Liver (tissue), 9 donors: ENCODE measurements around the gene RCOR1. TPM values are rescaled to one million over a fixed set of nuclear protein-coding genes. Genes with fewer than 3 reads are reported as not detected.

Source experiments
- DNase-seq: peaks from one replicate; pipeline ENCODE4 v3.0.0-alpha.2; 2017; ENCODE audit warnings: low spot score
- H3K27ac ChIP-seq, 2 donors: one replicate each; pipeline ENCODE4 v1.7.0; 2013; ENCODE audit warnings: inconsistent platforms in 2 of 2, low read length in 2 of 2, control low read depth in 1 of 2, low read depth in 1 of 2, mild to moderate bottlenecking in 1 of 2
- H3K27me3 ChIP-seq, 4 donors: one replicate each; pipeline versions ENCODE4 v1.6.1 to v1.7.0; 2013; ENCODE audit warnings: low read length in 3 of 4, inconsistent platforms in 1 of 4, mild to moderate bottlenecking in 1 of 4, moderate library complexity in 1 of 4; ENCODE audit not compliant: control insufficient read depth in 4 of 4, insufficient read depth in 4 of 4
- H3K36me3 ChIP-seq, 4 donors: one replicate each; pipeline versions ENCODE4 v1.6.1 to v1.7.0; 2013; ENCODE audit warnings: low read length in 3 of 4, mild to moderate bottlenecking in 3 of 4, low read depth in 1 of 4, moderate library complexity in 1 of 4; ENCODE audit not compliant: control insufficient read depth in 4 of 4, insufficient read depth in 3 of 4
- H3K4me1 ChIP-seq, 4 donors: one replicate each; pipeline versions ENCODE4 v1.6.1 to v1.7.0; 2013; ENCODE audit warnings: low read length in 3 of 4, mild to moderate bottlenecking in 3 of 4, moderate library complexity in 1 of 4; ENCODE audit not compliant: control insufficient read depth in 4 of 4, insufficient read depth in 4 of 4
- H3K4me3 ChIP-seq, 3 donors: one replicate each; pipeline versions ENCODE4 v1.6.1 to v1.7.0; 2013; ENCODE audit warnings: low read length in 3 of 3, control low read depth in 1 of 3, low read depth in 1 of 3, mild to moderate bottlenecking in 1 of 3
- H3K9ac ChIP-seq, 2 donors: one replicate each; pipeline ENCODE4 v1.7.0; 2013; ENCODE audit warnings: low read length in 2 of 2, mild to moderate bottlenecking in 2 of 2, moderate library complexity in 2 of 2, control low read depth in 1 of 2, low read depth in 1 of 2
- H3K9me3 ChIP-seq, 4 donors: one replicate each; pipeline versions ENCODE4 v1.6.1 to v1.7.0; 2013; ENCODE audit warnings: low read length in 3 of 4; ENCODE audit not compliant: control insufficient read depth in 4 of 4
- FOXA2 ChIP-seq: IDR thresholded peaks from 2 replicates; pipeline ENCODE4 v1.6.1; 2016; ENCODE audit warnings: antibody characterized with exemption
- GABPA ChIP-seq, 2 donors: IDR thresholded peaks in 1 of 2; conservative IDR thresholded peaks in 1 of 2; 2 replicates each; pipeline ENCODE4 v1.6.1; 2016; ENCODE audit warnings: antibody characterized with exemption in 2 of 2, mild to moderate bottlenecking in 1 of 2, moderate library complexity in 1 of 2
- HNF4G ChIP-seq: IDR thresholded peaks from 2 replicates; pipeline ENCODE4 v1.6.1; 2016; ENCODE audit warnings: antibody characterized with exemption
- NR2F2 ChIP-seq: IDR thresholded peaks from 2 replicates; pipeline ENCODE4 v1.6.1; 2016; ENCODE audit warnings: antibody characterized with exemption
- RAD21 ChIP-seq, 2 donors: IDR thresholded peaks; 2 replicates each; pipeline ENCODE4 v1.6.1; 2016; ENCODE audit warnings: antibody characterized with exemption in 2 of 2, mild to moderate bottlenecking in 2 of 2
- RXRA ChIP-seq, 2 donors: IDR thresholded peaks; 2 replicates each; pipeline ENCODE4 v1.6.1; 2017 to 2018; ENCODE audit warnings: antibody characterized with exemption in 2 of 2, mild to moderate bottlenecking in 1 of 2
- YY1 ChIP-seq: IDR thresholded peaks from 2 replicates; pipeline ENCODE4 v1.6.1; 2016; ENCODE audit warnings: antibody characterized with exemption, mild to moderate bottlenecking
- WGBS: extraction: QIAGEN DNeasy Blood & Tissue Kit; methylation state at CpG from one replicate; pipeline ENCODE4 v1.1.7; 2013; 5-methylcytosine and 5-hydroxymethylcytosine counted together
- polyA plus RNA-seq, 2 donors: library from polyadenylated mRNA; stranded (reverse) in 1 of 2; unstranded in 1 of 2; fragments of 200-250 nt in 1 of 2; fragments of >200 nt in 1 of 2; fragmentation: Nextera tagmentation in 1 of 2; extraction: Ambion mirVana in 1 of 2; gene quantifications; one replicate each; pipeline versions ENCODE4 v1.2.1 to v1.2.3, GENCODE V29; 2013 to 2015
- total RNA-seq, 2 donors: library from RNA; depleted of rRNA; stranded (reverse); fragments of >200 nt; gene quantifications; one replicate each; pipeline ENCODE4 v1.2.3, GENCODE V29; 2014
- TF ChIP-seq, protein P1 (sequence below): IDR thresholded peaks from 2 replicates; pipeline ENCODE4 v1.6.1; 2016; ENCODE audit warnings: antibody characterized with exemption, mild to moderate bottlenecking
- TF ChIP-seq, protein P2 (sequence below): IDR thresholded peaks from 2 replicates; pipeline ENCODE4 v1.6.1; 2016; ENCODE audit warnings: antibody characterized with exemption
- TF ChIP-seq, protein P3 (sequence below): fragments of 150-350 bp; IDR thresholded peaks from 2 replicates; pipeline ENCODE4 v1.5.1; 2017; ENCODE audit warnings: improper control_type of control experiment, low read depth, low read length; ENCODE audit not compliant: missing input control
- TF ChIP-seq, protein P4 (sequence below): IDR thresholded peaks from 2 replicates; pipeline ENCODE4 v1.6.1; 2016; ENCODE audit warnings: antibody characterized with exemption
- donor health status: healthy.
- donor health status: healthy.
- donor health status: healthy.
- donor health status: healthy.
- donor health status: healthy.

Gene RCOR1
- total and polyA plus RNA-seq, 4 donors, result 4.2 to 17.0 (median 5.7) TPM

DNA sequence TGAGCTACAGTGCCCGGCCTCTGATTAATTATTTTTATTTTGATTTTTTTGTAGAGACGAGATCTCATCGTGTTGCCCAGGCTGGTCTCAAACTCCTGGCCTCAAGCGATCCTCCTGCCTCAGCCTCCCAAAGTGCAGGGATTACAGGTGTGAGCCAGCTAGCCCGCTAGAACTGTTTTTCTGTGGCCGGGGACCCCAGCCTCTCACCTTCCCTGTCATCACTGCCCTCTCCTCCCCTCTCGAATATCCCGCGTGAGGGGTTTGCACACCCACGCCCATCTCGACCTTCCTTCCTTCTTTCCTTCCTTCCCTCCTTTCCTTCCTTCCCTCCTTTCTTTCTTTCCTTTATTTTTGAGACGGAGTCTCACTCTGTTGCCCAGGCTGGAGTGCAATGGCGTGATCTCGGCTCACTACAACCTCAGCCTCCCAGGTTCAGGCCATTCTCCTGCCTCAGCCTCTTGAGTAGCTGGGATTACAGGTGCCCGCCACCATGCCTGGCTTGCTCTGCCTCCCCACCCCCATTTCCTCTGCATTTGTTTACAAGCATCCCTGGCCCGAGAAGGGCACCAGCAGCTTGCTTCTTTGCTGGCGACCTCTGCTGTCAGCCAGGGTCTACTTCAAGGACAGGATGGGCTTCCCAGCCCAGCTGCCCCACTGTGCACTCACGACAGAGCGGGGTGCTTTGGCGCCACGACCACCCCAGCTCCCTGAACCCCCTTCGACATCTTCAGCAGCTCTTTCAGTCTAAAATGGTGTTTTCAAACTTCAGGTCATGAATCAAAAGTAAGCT is 180.5 kb downstream of the RCOR1 start:
- TF ChIP-seq, protein P1, sequence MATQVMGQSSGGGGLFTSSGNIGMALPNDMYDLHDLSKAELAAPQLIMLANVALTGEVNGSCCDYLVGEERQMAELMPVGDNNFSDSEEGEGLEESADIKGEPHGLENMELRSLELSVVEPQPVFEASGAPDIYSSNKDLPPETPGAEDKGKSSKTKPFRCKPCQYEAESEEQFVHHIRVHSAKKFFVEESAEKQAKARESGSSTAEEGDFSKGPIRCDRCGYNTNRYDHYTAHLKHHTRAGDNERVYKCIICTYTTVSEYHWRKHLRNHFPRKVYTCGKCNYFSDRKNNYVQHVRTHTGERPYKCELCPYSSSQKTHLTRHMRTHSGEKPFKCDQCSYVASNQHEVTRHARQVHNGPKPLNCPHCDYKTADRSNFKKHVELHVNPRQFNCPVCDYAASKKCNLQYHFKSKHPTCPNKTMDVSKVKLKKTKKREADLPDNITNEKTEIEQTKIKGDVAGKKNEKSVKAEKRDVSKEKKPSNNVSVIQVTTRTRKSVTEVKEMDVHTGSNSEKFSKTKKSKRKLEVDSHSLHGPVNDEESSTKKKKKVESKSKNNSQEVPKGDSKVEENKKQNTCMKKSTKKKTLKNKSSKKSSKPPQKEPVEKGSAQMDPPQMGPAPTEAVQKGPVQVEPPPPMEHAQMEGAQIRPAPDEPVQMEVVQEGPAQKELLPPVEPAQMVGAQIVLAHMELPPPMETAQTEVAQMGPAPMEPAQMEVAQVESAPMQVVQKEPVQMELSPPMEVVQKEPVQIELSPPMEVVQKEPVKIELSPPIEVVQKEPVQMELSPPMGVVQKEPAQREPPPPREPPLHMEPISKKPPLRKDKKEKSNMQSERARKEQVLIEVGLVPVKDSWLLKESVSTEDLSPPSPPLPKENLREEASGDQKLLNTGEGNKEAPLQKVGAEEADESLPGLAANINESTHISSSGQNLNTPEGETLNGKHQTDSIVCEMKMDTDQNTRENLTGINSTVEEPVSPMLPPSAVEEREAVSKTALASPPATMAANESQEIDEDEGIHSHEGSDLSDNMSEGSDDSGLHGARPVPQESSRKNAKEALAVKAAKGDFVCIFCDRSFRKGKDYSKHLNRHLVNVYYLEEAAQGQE, result no peak
- TF ChIP-seq RAD21 (IDR thresholded peaks at IDR 0.05), result peak in 1 of 2 donors; percentile 31
- Histone ChIP-seq H3K4me3 (no peak overlapping the region), H3K36me3 (no peaks in the 10 kb centered on the region), H3K4me1 (peaks cover 0 to 4% (median 0%) of the 10 kb centered on the region in 4 donors), H3K9ac (no peak overlapping the region), H3K27me3 (no peaks in the 10 kb centered on the region), H3K9me3 (no peaks in the 10 kb centered on the region), H3K27ac (no peak overlapping the region)
- WGBS, result 75% methylated on average over 22 of the region's 22 CpGs
- DNase-seq, result no peak

DNA sequence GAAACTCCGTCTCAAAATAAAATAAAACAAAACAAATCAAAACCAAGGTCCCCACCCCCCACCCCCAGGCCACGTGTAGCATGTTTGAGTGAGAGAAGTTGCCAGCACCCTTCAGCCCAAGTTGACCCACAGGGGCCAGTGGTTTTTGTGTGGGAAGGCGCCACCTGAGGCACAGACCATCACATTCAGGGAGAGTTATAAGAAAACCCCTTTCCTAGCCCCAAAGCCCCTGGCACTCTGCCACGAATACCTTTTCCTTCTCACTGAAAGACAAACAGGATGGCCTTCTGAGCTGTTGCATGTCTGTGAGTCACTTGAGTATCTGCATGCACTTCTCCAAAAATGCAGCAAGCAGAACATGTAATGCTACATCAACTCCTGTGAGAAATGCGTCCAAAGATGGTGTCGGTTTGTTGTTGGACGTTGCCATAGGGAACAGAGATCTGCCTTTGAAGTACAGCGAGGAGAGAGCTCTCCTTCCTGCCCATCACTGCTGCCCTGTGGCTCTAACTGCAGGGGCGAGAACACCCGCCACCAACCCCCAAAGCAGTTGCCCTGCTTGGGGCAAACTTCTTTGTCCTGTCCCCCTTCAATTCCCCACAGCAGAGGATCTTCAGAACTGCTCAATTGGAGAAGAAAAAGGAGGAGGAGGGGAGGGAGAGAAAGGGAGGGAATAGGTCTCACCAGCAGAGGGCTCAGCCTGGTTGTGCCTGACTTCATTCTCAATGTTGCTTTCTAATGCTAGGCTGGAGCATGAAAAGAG is 182.1 kb downstream of the RCOR1 start:
- Histone ChIP-seq H3K27me3 (no peaks in the 10 kb centered on the region), H3K4me1 (peaks cover 0 to 14% (median 6%) of the 10 kb centered on the region in 4 donors), H3K9me3 (no peaks in the 10 kb centered on the region), H3K36me3 (no peaks in the 10 kb centered on the region), H3K4me3 (no peak overlapping the region), H3K27ac (no peak overlapping the region), H3K9ac (no peak overlapping the region)
- WGBS, result 47% methylated on average over 10 of the region's 10 CpGs
- DNase-seq, result no peak
- no peak for TF ChIP-seq YY1
- TF ChIP-seq RXRA (IDR thresholded peaks at IDR 0.05), result no peak
- TF ChIP-seq NR2F2, result no peak
- TF ChIP-seq, protein P2, sequence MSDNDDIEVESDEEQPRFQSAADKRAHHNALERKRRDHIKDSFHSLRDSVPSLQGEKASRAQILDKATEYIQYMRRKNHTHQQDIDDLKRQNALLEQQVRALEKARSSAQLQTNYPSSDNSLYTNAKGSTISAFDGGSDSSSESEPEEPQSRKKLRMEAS, result no peak
- TF ChIP-seq RAD21 (IDR thresholded peaks at IDR 0.05), result peak; percentile 88 to 89
- TF ChIP-seq FOXA2, result no peak
- TF ChIP-seq GABPA (IDR thresholded peaks at IDR 0.05 in 1 of 2, conservative IDR thresholded peaks at IDR 0.05 in 1 of 2), result no peak
- TF ChIP-seq, protein P3, sequence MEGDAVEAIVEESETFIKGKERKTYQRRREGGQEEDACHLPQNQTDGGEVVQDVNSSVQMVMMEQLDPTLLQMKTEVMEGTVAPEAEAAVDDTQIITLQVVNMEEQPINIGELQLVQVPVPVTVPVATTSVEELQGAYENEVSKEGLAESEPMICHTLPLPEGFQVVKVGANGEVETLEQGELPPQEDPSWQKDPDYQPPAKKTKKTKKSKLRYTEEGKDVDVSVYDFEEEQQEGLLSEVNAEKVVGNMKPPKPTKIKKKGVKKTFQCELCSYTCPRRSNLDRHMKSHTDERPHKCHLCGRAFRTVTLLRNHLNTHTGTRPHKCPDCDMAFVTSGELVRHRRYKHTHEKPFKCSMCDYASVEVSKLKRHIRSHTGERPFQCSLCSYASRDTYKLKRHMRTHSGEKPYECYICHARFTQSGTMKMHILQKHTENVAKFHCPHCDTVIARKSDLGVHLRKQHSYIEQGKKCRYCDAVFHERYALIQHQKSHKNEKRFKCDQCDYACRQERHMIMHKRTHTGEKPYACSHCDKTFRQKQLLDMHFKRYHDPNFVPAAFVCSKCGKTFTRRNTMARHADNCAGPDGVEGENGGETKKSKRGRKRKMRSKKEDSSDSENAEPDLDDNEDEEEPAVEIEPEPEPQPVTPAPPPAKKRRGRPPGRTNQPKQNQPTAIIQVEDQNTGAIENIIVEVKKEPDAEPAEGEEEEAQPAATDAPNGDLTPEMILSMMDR, result peak; percentile 70
- TF ChIP-seq HNF4G, result no peak
- TF ChIP-seq, protein P4, sequence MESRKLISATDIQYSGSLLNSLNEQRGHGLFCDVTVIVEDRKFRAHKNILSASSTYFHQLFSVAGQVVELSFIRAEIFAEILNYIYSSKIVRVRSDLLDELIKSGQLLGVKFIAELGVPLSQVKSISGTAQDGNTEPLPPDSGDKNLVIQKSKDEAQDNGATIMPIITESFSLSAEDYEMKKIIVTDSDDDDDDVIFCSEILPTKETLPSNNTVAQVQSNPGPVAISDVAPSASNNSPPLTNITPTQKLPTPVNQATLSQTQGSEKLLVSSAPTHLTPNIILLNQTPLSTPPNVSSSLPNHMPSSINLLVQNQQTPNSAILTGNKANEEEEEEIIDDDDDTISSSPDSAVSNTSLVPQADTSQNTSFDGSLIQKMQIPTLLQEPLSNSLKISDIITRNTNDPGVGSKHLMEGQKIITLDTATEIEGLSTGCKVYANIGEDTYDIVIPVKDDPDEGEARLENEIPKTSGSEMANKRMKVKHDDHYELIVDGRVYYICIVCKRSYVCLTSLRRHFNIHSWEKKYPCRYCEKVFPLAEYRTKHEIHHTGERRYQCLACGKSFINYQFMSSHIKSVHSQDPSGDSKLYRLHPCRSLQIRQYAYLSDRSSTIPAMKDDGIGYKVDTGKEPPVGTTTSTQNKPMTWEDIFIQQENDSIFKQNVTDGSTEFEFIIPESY, result no peak
